Measurements from ENCODE around the gene PRDM16.

The PRDM16 gene

DNA sequence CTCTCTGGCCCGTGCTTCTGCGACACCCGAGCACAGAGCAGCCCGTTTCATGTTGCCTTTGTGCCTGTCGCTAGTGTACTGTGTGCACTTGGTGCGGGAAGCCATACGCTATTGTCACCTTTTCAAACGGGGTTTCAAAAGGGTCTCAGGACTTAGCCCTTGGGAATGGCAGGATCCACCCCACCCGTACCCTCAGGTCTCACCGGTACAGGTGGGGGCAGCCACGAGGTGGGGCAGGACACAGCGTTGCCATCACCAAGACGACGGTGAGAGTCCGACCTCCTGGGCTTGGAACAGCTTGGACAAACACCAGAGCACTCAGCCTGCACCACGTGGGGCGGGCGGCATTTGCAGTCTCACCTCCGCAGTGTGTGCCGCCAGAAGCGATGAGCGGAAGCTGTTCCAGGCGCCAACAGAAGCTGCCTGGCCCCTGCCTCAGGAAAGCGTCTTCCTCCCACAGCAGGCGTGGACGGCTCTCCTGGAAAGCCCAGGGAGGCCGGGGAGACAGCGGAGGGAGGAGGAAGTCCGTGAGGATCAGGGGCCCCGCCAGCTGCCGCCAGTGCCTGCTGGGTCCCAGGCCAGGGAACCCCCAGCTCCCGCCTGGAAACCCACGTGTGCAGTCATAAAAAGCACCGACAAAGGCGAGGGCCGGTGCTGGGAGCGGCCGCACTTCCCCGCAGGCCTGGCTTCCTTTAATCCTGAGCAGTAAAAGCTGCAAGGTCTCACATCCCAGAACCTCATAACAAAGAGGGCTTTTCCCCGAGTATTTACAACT is 254.2 kb downstream of the PRDM16 start (continued):
- TF ChIP-seq SCRT2 (tag by site-specific recombination; IDR thresholded peaks at IDR 0.05) (0 out of 2 replicates have a peak, but pooled peaks have one; percentile 33), FEZF1 (tag by site-specific recombination; IDR thresholded peaks at IDR 0.05) (peak; percentile 56; the same call in 1 of the 2 replicates), ZIC2 (tag by site-specific recombination; IDR thresholded peaks at IDR 0.05) (peak; percentile 98), ZNF391 (tag by site-specific recombination; IDR thresholded peaks at IDR 0.05; ENCODE audit: borderline replicate concordance, low read depth) (0 out of 2 replicates have a peak, but pooled peaks have one; percentile 12), MZF1 (tag by site-specific recombination; IDR thresholded peaks at IDR 0.05; ENCODE audit: borderline replicate concordance) (no peak), ZNF664 (tag by site-specific recombination; IDR thresholded peaks at IDR 0.05) (no peak), KLF17 (tag by site-specific recombination; IDR thresholded peaks at IDR 0.05) (peak; percentile 32; the same call in 1 of the 2 replicates), ZNF341 (tag by site-specific recombination; IDR thresholded peaks at IDR 0.05; ENCODE audit: low read depth) (peak; percentile 90), ZBTB8A (tag by site-specific recombination; IDR thresholded peaks at IDR 0.05) (peak; percentile 41; the same call in 1 of the 2 replicates), ZNF423 (tag by site-specific recombination; IDR thresholded peaks at IDR 0.05) (peak; percentile 46; the same call in 1 of the 2 replicates), GLIS2 (tag by site-specific recombination; IDR thresholded peaks at IDR 0.05) (0 out of 2 replicates have a peak, but pooled peaks have one; percentile 12), GLIS1 (tag by site-specific recombination; IDR thresholded peaks at IDR 0.05) (peak; percentile 55)

DNA sequence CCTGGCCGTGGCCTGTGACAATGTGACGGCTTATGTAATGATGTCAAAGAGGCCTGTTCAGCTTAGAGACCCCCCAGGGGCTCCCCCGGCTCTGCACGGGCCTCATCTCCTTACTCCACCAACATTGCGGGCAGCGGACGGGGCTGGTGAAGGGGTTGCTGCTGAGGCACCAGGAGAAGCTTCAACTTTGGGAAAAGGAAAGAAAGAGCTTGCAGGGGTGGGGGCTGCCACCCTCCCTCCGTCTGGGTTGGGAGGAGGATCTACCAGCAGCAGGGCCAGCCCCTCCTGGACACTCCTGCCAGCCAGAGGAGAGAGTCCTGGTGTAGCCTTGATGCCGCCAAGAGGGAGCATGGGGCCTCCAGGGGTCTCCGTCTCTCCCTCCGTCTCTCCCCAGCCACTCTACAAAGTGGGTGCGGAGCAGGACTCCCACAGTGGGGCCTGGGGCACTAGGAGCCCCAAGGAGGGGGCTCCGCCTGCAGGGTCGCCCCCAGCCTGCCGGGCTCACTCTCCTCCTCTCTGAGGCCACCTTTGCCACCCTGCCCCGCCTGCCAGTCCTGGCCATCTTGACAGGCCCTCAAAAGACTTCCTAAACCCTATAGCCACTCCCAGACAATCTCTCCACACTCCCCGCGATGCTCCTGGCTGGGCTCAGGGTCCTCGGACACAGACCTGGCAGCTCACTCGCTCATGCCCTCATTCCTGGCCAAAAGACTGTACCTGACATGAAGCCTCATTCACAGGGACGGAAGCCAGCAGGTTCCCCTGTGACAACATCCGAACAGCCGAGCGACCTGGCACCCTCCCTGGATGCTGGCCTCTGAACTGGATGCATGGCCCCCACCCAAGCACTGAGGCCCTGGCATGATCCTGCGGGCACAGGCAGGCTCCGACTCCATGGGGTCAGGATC is 255.0 kb downstream of the PRDM16 start:
- CTCF ChIA-PET = interaction anchor here (0.7 kb wide), 1 partner anchor 281 kb away, joined by 3 read pairs; no protein-coding TSS in a partner anchor
- Histone ChIP-seq H3K27ac (ENCODE audit: extremely low read depth, low read depth, low read length) (no peak overlapping the region; the same call in 1 of the 2 replicates), H3K36me3 (ENCODE audit: control insufficient read depth in 2 of 2, insufficient read depth in 1 of 2, low read length in 2 of 2) (no peaks in the 10 kb centered on the region), H3K9me3 (ENCODE audit: control insufficient read depth, insufficient read depth, low read depth, low read length) (no peaks in the 10 kb centered on the region), H3K4me1 (ENCODE audit: control insufficient read depth, insufficient read depth, low read length) (peaks cover 13% of the 10 kb centered on the region), H3K4me3 (ENCODE audit: low read depth, low read length) (no peak overlapping the region)
- POLR2A ChIA-PET = no interaction called here
- TF ChIP-seq BCL11A (tag by site-specific recombination; IDR thresholded peaks at IDR 0.05; ENCODE audit: low read depth) = no peak
- TF ChIP-seq ZSCAN30 (tag by site-specific recombination; IDR thresholded peaks at IDR 0.05) = no peak
- peak; percentile 54; the same call in 1 of the 2 replicates for TF ChIP-seq GLIS1 (tag by site-specific recombination; IDR thresholded peaks at IDR 0.05)
- TF ChIP-seq ZNF776 (tag by site-specific recombination; IDR thresholded peaks at IDR 0.05; ENCODE audit: borderline replicate concordance) = no peak

GRCh38 chr1:3324704-3325535 is 255.9 kb downstream of the PRDM16 start:
- TF ChIP-seq GLIS1 (tag by site-specific recombination; IDR thresholded peaks at IDR 0.05) (peak; percentile 60), YY2 (tag by site-specific recombination; IDR thresholded peaks at IDR 0.05) (no peak), ZNF768 (tag by site-specific recombination; IDR thresholded peaks at IDR 0.05) (no peak), ZFHX2 (tag by site-specific recombination; conservative IDR thresholded peaks at IDR 0.05) (no peak)
- H3K4me3 ChIP-seq (ENCODE audit: low read depth, low read length) = no peak overlapping the region
- POLR2A ChIA-PET = no interaction called here
- CTCF ChIA-PET = interaction anchor here (0.7 kb wide), 1 partner anchor 282 kb away, joined by 3 read pairs; no protein-coding TSS in a partner anchor
- no peaks in the 10 kb centered on the region for H3K36me3 ChIP-seq (ENCODE audit: control insufficient read depth in 2 of 2, insufficient read depth in 1 of 2, low read length in 2 of 2)
- H3K27ac ChIP-seq (ENCODE audit: extremely low read depth, low read depth, low read length) = no peak overlapping the region
- peaks cover 13% of the 10 kb centered on the region for H3K4me1 ChIP-seq (ENCODE audit: control insufficient read depth, insufficient read depth, low read length)
- H3K9me3 ChIP-seq (ENCODE audit: control insufficient read depth, insufficient read depth, low read depth, low read length) = no peaks in the 10 kb centered on the region
